ENCODE data around the gene PCNX2. TPM values are rescaled to one million over a fixed set of nuclear protein-coding genes. Genes with fewer than 3 reads are reported as not detected.

Gene PCNX2
- total and polyA plus RNA-seq, 2 of the 8 experiments (the other 6 are each of a cell fraction or from before 2014, with no cell fraction given) = 46.1 to 57.6 TPM

- TF ChIP-seq CHD7 (IDR thresholded peaks at IDR 0.05; ENCODE audit: insufficient replicate concordance, low read length) = no peak
- no peak for TF ChIP-seq CREB1 (IDR thresholded peaks at IDR 0.05)
- no peak for TF ChIP-seq JUND (IDR thresholded peaks at IDR 0.05; ENCODE audit: low read length)
- TF ChIP-seq RAD21 (IDR thresholded peaks at IDR 0.05 in 1 of 2, conservative IDR thresholded peaks at IDR 0.05 in 1 of 2; ENCODE audit: low read depth in 2 of 2, low read length in 2 of 2) = no peak
- no peak for TF ChIP-seq CBX5 (IDR thresholded peaks at IDR 0.05; ENCODE audit: low read depth, low read length)
- no peak for TF ChIP-seq KDM5A (IDR thresholded peaks at IDR 0.05; ENCODE audit: low read length)
- TF ChIP-seq PHF8 (conservative IDR thresholded peaks at IDR 0.05; ENCODE audit: low read depth, low read length) = no peak
- TF ChIP-seq SRF (IDR thresholded peaks at IDR 0.05; ENCODE audit: low read depth, low read length) = no peak
Observed at GRCh38 chr1:233326319-233326718, 30.8 kb upstream of the PCNX2 start (continued).
